Nucleus accumbens (tissue), 56 donors: Measurements from ENCODE around the gene FGF14.

Experiments
- DNase-seq, 56 donors: peaks; one replicate each; lab custom pipeline; 2025; lab: John Stamatoyannopoulos, UW

Gene FGF14

GRCh38 chr13:101707659-101708058, 694.2 kb downstream of the FGF14 start:
- no peak for DNase-seq

GRCh38 chr13:101706651-101707050, 695.2 kb downstream of the FGF14 start:
- DNase-seq: peak in 1 of 56 donors; percentile 1

GRCh38 chr13:101703838-101704237, 698.0 kb downstream of the FGF14 start:
- DNase-seq: no peak

DNA sequence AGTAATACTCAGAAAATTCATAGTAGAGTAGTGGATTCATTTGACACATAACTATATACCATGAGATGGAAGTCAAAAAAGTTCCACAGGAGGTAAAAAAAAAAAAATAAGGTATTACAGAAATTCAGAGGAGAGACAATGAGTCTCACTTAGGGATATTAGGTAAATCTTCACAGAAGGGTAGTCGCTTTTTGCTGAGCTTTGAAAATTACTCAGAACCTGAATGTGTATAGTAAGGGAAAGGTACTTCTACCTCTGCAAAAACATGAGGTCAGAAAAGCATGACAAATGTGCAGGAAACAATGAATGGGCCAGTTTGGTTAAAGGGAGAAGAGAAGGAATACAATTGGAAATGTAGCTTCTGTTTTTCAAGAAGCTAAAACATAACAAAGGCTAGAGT, 698.8 kb downstream of the FGF14 start:
- no peak for DNase-seq

- DNase-seq: peak in 2 of 56 donors; percentile 2 to 3
These were observed 701.2 kb downstream of the FGF14 start for GRCh38 chr13:101700598-101700997.

- no peak for DNase-seq
These were observed 703.4 kb downstream of the FGF14 start for GRCh38 chr13:101698400-101698799.

DNA sequence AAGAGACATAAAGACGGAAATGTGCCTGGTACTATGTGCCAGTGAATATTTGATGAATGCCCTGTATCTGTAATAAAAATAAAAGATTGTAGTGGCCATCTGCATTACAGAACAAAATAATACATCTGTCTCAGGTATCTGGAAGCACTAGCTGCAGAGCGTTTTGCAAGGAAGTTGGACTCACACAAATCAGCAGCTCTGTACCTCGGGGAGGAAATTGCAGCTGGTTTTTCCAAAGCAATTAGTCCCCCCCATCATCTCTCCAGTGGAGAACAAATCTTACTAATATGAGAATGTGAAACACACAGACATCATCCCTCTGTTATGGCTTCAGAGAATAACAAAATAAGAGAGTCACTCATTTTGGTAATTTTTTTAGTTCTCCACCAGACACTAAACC, 704.1 kb downstream of the FGF14 start:
- no peak for DNase-seq

- no peak for DNase-seq
These were observed 705.9 kb downstream of the FGF14 start for GRCh38 chr13:101695870-101696516.

- no peak for DNase-seq
These were observed 710.4 kb downstream of the FGF14 start for GRCh38 chr13:101691341-101691860.

- DNase-seq: no peak
These were observed 711.0 kb downstream of the FGF14 start for GRCh38 chr13:101690871-101691270.

GRCh38 chr13:101686003-101686402, 715.8 kb downstream of the FGF14 start:
- no peak for DNase-seq

GRCh38 chr13:101681834-101682233, 720.0 kb downstream of the FGF14 start:
- no peak for DNase-seq

- DNase-seq: no peak
These were observed 728.3 kb downstream of the FGF14 start for GRCh38 chr13:101673360-101674105.

GRCh38 chr13:101661839-101662238, 740.0 kb downstream of the FGF14 start:
- no peak for DNase-seq
